ENCODE measurements around the gene MPZL1.

GRCh38 chr1:167824163-167824794, 102.5 kb downstream of the MPZL1 start:
- no peak for TF ChIP-seq YY1 (IDR thresholded peaks at IDR 0.05)
- TF ChIP-seq, protein P1, sequence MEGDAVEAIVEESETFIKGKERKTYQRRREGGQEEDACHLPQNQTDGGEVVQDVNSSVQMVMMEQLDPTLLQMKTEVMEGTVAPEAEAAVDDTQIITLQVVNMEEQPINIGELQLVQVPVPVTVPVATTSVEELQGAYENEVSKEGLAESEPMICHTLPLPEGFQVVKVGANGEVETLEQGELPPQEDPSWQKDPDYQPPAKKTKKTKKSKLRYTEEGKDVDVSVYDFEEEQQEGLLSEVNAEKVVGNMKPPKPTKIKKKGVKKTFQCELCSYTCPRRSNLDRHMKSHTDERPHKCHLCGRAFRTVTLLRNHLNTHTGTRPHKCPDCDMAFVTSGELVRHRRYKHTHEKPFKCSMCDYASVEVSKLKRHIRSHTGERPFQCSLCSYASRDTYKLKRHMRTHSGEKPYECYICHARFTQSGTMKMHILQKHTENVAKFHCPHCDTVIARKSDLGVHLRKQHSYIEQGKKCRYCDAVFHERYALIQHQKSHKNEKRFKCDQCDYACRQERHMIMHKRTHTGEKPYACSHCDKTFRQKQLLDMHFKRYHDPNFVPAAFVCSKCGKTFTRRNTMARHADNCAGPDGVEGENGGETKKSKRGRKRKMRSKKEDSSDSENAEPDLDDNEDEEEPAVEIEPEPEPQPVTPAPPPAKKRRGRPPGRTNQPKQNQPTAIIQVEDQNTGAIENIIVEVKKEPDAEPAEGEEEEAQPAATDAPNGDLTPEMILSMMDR (IDR thresholded peaks at IDR 0.05; ENCODE audit: low read depth, low read length, missing input control) = no peak
- TF ChIP-seq, protein P2, sequence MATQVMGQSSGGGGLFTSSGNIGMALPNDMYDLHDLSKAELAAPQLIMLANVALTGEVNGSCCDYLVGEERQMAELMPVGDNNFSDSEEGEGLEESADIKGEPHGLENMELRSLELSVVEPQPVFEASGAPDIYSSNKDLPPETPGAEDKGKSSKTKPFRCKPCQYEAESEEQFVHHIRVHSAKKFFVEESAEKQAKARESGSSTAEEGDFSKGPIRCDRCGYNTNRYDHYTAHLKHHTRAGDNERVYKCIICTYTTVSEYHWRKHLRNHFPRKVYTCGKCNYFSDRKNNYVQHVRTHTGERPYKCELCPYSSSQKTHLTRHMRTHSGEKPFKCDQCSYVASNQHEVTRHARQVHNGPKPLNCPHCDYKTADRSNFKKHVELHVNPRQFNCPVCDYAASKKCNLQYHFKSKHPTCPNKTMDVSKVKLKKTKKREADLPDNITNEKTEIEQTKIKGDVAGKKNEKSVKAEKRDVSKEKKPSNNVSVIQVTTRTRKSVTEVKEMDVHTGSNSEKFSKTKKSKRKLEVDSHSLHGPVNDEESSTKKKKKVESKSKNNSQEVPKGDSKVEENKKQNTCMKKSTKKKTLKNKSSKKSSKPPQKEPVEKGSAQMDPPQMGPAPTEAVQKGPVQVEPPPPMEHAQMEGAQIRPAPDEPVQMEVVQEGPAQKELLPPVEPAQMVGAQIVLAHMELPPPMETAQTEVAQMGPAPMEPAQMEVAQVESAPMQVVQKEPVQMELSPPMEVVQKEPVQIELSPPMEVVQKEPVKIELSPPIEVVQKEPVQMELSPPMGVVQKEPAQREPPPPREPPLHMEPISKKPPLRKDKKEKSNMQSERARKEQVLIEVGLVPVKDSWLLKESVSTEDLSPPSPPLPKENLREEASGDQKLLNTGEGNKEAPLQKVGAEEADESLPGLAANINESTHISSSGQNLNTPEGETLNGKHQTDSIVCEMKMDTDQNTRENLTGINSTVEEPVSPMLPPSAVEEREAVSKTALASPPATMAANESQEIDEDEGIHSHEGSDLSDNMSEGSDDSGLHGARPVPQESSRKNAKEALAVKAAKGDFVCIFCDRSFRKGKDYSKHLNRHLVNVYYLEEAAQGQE (IDR thresholded peaks at IDR 0.05) = no peak
- TF ChIP-seq TAF1 (conservative IDR thresholded peaks at IDR 0.05) = no peak
- TF ChIP-seq, protein P3, sequence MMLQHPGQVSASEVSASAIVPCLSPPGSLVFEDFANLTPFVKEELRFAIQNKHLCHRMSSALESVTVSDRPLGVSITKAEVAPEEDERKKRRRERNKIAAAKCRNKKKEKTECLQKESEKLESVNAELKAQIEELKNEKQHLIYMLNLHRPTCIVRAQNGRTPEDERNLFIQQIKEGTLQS (IDR thresholded peaks at IDR 0.05) = no peak
- no peak for TF ChIP-seq RAD21 (IDR thresholded peaks at IDR 0.05)
- TF ChIP-seq, protein P4, sequence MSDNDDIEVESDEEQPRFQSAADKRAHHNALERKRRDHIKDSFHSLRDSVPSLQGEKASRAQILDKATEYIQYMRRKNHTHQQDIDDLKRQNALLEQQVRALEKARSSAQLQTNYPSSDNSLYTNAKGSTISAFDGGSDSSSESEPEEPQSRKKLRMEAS (IDR thresholded peaks at IDR 0.05) = no peak
- TF ChIP-seq JUND (IDR thresholded peaks at IDR 0.05) = no peak
- TF ChIP-seq NR2F2 (IDR thresholded peaks at IDR 0.05) = no peak
- TF ChIP-seq RXRA (IDR thresholded peaks at IDR 0.05) = no peak

All from liver (tissue), 3 donors.